ENCODE data around the gene MYMX. TPM values are rescaled to one million over a fixed set of nuclear protein-coding genes. Genes with fewer than 3 reads are reported as not detected.

MYMX gene
- total and polyA plus RNA-seq, 4 donors = 0.21 TPM; not detected in 3

GRCh38 chr6:44267252-44267651 lies 50.5 kb downstream of the MYMX start:
- Histone ChIP-seq H3K9me3 (ENCODE audit: control insufficient read depth in 4 of 4, insufficient read depth in 3 of 4, low read length in 3 of 4) (no peaks in the 10 kb centered on the region), H3K4me3 (no peak overlapping the region), H3K27me3 (ENCODE audit: control insufficient read depth in 3 of 3, insufficient read depth in 3 of 3, low read length in 2 of 3) (peaks cover 0 to 31% (median 23%) of the 10 kb centered on the region in 3 donors), H3K4me1 (ENCODE audit: control insufficient read depth in 5 of 5, insufficient read depth in 5 of 5, low read length in 5 of 5) (peaks cover 6 to 25% (median 12%) of the 10 kb centered on the region in 5 donors), H3K36me3 (ENCODE audit: control insufficient read depth in 4 of 4, insufficient read depth in 4 of 4, low read length in 4 of 4) (no peaks in the 10 kb centered on the region), H3K27ac (ENCODE audit: low read depth in 1 of 2, low read length in 1 of 2) (no peak overlapping the region), H3K9ac (ENCODE audit: insufficient read depth in 1 of 2, low read length in 2 of 2) (no peak overlapping the region)
- no peak for ATAC-seq (ENCODE audit: insufficient read depth, low FRiP score)
- no peak for DNase-seq
- 74 to 82% methylated on average over 10 of the region's 10 CpGs for WGBS, 2 donors
- no peak for TF ChIP-seq CTCF (IDR thresholded peaks at IDR 0.05; ENCODE audit: control extremely low read depth, extremely low read depth)

Small RNA genes within 50 kb of the gene (small RNA-seq; reads per million reads assigned to genes)
- gene RN7SL811P (ENCODE audit: low replicate concordance) = not detected

Other genes with a start within 250 kb of the MYMX start
- 10 to 100 TPM; 70.8 to 90.2 TPM for gene MRPL14, start 89.5 kb upstream of the MYMX start, total RNA-seq
- gene MRPL14, start 89.5 kb upstream of the MYMX start, polyA plus RNA-seq = 100 to 1,000 TPM; 112 to 219 TPM
- 10 to 100 TPM; 93.1 to 94.5 TPM for gene TMEM63B, start 89.4 kb upstream of the MYMX start, total RNA-seq
- gene TMEM63B, start 89.4 kb upstream of the MYMX start, polyA plus RNA-seq = 10 to 100 TPM; 49.0 to 83.6 TPM
- under 1 TPM in 1 of 2 donors, not detected in 1; 0.15 TPM for gene CAPN11, start 58.1 kb upstream of the MYMX start, total RNA-seq
- gene CAPN11, start 58.1 kb upstream of the MYMX start, polyA plus RNA-seq = under 1 TPM; 0.07 to 0.30 TPM
- 10 to 100 TPM; 19.1 to 42.7 TPM for gene SLC29A1, start 6.7 kb downstream of the MYMX start, total RNA-seq
- 10 to 100 TPM; 20.3 to 32.5 TPM for gene SLC29A1, start 6.7 kb downstream of the MYMX start, polyA plus RNA-seq
- 100 to 1,000 TPM; 458 to 700 TPM for gene HSP90AB1, start 30.2 kb downstream of the MYMX start, total RNA-seq
- 100 to 1,000 TPM; 289 to 560 TPM for gene HSP90AB1, start 30.2 kb downstream of the MYMX start, polyA plus RNA-seq
- 10 to 100 TPM; 29.9 to 44.4 TPM for gene SLC35B2, start 40.6 kb downstream of the MYMX start, total RNA-seq
- gene SLC35B2, start 40.6 kb downstream of the MYMX start, polyA plus RNA-seq = 10 to 100 TPM; 15.0 to 39.9 TPM
- 10 to 100 TPM; 13.1 to 20.1 TPM for gene NFKBIE, start 48.6 kb downstream of the MYMX start, total RNA-seq
- gene NFKBIE, start 48.6 kb downstream of the MYMX start, polyA plus RNA-seq = 10 to 100 TPM; 20.7 to 40.6 TPM
- under 1 TPM; 0.11 to 0.21 TPM for gene TMEM151B, start 53.5 kb downstream of the MYMX start, total RNA-seq
- gene TMEM151B, start 53.5 kb downstream of the MYMX start, polyA plus RNA-seq = under 1 TPM; 0.02 to 0.04 TPM
- 10 to 100 TPM; 12.8 to 13.7 TPM for gene AARS2, start 96.4 kb downstream of the MYMX start, total RNA-seq
- gene AARS2, start 96.4 kb downstream of the MYMX start, polyA plus RNA-seq = 1 to 10 TPM; 4.8 to 6.0 TPM
- 1 to 10 TPM; 3.3 to 4.4 TPM for gene SPATS1, start 125.7 kb downstream of the MYMX start, total RNA-seq
- 1 to 10 TPM; 1.2 to 1.3 TPM for gene SPATS1, start 125.7 kb downstream of the MYMX start, polyA plus RNA-seq
- gene CDC5L, start 170.8 kb downstream of the MYMX start, total RNA-seq = 10 to 100 TPM; 13.2 to 26.8 TPM
- 1 to 10 TPM; 5.1 to 9.5 TPM for gene CDC5L, start 170.8 kb downstream of the MYMX start, polyA plus RNA-seq